COLO668 (cell line): Measurements from ENCODE around the gene NDRG4.

ENCODE experiments used
- DNase-seq: peaks from one replicate; lab custom pipeline; 2025; ENCODE audit not compliant: unreplicated experiment; lab: John Stamatoyannopoulos, UW

The NDRG4 gene

DNA sequence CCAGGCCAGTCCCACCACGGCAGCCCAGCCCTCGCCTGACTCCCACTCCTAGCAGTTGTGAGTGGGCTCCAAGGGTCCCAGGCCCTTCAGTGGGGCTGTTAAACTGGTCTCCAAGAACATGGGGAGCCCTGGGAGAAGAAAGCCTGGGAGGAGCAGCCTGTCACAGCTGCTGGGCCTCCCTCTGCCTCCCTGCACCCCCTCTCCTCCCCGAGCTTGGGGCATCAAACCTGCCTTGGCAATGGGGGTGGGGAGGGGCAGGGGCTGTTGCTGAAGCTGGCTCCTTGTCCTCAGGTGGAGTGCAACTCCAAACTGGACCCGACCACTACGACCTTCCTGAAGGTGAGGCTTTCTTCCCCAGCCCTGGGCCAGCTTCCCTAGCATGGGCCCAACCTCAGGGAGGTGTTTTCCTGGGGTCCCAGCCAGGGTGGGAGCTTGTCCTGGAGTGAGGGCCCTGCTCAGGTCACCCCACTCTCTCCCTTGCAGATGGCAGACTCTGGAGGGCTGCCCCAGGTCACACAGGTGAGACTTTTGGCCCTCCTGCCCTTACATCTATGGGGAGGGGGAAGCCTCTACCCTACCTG, 8.8 kb downstream of the NDRG4 start:
- no peak for DNase-seq

- DNase-seq: no peak
Observed at GRCh38 chr16:58509256-58510096, 9.5 kb downstream of the NDRG4 start.

DNA sequence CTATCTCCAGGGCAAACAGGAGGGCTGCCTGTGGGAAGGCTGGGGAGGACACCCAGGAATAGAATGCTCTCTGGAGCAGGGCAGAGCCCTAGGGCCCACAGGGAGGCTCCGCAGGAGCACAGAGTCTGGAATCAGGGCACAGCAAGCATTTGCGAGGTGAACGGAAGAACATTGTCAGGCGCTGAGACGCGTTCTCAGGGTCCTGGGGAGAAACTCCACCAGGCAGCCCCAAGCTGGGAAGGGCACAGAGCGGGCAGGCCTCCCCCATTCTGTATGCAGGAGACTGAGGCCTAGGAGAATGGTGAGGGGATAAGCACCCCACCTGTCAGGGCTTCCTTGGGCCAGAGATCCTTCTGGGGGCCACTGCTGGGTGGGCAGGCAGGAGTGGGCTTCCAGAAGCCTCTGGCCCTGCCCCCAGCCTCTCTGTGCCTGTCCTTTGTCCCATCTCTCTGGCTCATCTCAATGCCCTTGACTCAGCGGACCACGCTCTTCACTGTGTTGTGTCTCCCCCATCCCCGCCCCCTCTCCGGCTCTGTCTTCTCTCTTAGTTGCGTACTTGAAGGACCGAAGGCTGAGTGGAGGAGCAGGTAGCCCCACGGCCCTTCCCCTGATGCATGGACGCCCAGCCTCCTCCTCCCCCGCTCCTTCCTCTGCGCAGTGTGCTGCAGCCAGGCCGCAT, 10.3 kb downstream of the NDRG4 start:
- DNase-seq: no peak

- DNase-seq: no peak
Observed at GRCh38 chr16:58510776-58511628, 11.1 kb downstream of the NDRG4 start.

DNA sequence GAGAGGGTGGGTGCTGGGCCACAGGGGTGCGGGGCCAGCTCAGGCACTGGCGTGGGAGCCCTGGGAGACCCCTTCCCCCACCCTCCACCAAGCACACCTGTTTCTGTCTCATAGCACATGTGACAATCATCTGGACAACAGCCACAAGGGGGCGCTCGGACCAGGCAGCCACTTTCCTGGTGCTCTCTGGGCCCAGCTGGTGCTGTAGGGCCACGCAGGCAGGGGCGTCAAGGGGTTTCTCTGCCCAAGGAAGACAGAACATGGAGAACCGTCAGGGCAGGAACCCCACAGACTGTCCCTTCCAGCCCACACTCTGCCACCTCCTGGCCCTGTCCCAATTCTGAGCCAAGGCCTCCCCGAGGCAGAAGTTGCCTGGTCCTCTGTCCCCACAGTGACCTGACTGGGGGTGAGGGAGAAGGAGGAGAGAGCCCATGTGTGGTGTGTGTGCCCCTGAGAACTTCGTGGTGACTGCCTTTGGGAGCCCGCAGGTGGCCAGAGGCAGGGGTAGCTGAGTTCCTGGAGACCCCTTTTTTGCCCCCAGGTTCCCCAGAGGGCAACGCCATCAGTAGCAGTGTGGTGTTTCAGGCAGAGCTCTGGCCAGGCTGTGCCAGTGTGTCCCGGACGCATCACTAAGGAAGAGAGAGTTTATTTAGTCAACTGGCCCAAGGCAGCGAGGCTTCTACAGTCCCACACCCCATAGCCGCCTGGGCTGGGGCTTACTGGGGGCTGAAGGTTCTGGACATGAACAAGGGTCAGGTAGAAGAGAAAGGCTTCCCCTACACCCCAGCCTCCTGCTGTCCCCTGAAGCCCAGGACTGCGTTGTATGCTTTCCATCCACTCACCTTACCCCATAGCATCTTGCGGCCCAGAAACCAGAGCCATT, 12.2 kb downstream of the NDRG4 start:
- DNase-seq: peak; percentile 77

- DNase-seq: no peak
Observed at GRCh38 chr16:58513874-58514273, 13.9 kb downstream of the NDRG4 start.

DNA sequence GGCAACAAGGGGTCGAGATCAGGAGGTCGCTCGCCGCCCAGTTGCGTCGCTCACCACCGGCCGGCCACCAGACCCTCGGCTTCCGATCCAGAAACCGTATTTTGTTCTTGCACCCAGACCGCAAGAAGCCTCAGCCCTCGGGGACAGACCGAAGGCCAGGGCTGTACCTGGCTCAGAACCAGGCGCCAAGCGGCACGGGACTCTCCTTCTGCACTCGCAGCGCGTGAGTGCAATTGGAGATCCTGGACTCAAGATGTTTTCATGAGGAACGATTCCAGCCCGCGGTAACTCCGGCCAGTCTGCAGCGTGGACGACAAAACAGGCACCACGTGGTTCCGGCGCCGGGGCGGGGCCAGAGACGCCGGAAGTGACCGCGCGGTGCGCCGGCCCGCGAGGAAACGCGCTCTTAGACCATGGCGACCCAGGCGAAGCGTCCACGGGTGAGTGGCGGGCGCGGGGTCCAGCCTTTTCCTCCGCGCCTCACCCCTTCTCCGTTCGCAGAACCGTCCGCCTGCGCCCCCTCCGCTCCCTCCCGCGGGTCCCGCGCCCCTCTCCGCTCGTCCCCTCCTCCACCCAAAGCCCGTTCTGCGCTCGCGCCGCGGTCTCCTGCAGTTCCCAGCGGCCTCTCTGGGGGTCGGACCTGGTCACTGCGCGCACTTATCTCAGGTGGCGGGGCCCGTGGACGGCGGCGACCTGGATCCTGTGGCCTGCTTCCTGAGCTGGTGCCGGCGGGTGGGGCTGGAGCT, 15.4 kb downstream of the NDRG4 start, which contains the start of gene SETD6:
Gene SETD6, plus strand, starts transcription at position 393 of the 746 bp plus-strand sequence. Its CDS starts 21 bp downstream, at position 414.
- peak; percentile 90 for DNase-seq

GRCh38 chr16:58515871-58516767, 16.2 kb downstream of the NDRG4 start:
- DNase-seq: peak; percentile 79

- DNase-seq: no peak
Observed at GRCh38 chr16:58516768-58517107, 16.8 kb downstream of the NDRG4 start.

GRCh38 chr16:58518083-58518979, 18.4 kb downstream of the NDRG4 start:
- DNase-seq: no peak

- DNase-seq: no peak
Observed at GRCh38 chr16:58518980-58519368, 19.0 kb downstream of the NDRG4 start.

GRCh38 chr16:58519707-58520106, 19.8 kb downstream of the NDRG4 start:
- no peak for DNase-seq

GRCh38 chr16:58530179-58530578, 30.2 kb downstream of the NDRG4 start:
- DNase-seq: no peak

DNA sequence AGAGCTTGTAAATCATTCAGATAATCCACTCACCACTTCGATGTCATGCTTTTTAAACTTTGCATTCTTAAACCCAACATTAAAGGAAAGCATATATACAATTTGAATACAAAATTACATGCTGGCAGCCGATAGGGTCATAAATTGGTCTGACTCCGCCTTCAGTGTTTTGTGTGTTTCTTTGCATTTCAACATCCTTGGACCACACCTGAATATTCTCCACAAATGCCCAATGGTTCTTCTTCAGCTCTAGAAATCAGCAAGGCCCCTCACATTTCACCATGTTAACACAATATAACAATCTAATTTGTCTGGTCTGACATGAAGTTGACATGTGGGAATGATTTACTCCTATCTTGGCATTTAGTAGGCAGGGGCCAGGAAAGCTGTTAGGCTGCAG, 32.5 kb downstream of the NDRG4 start:
- no peak for DNase-seq

DNA sequence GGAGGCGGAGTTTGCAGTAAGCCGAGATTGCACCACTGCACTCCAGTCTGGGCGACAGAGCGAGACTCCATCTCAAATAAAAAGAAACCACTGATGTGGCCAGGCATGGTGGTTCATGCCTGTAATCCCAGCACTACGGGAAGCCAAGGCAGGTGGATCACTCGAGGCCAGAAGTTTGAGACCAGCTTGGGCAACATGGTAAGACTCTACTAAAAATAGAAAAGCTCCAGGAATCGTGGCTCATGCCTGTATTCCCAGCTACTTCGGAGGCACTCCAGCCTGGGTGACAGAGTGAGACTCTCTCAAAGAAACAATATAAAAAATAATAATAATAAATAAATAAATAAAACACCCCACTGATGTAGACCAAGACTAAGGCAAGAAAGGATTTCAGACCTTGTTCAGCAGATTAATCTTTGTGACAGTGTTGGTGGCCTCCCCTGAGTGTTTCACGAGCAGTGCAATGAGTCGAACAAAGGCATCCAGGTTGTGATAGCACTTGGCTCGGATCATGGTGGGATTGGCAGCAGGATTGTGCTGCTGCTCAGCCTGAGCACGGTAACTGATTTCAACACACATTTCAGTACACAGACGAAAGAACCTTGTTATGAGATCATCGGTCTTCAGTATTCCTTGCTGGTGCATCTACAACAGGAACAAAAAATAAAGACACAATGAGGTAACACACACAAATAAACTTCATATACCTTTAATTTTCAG, 34.0 kb downstream of the NDRG4 start:
- no peak for DNase-seq

GRCh38 chr16:58535100-58535499, 35.2 kb downstream of the NDRG4 start:
- DNase-seq: no peak

- DNase-seq: no peak
Observed at GRCh38 chr16:58536278-58536677, 36.3 kb downstream of the NDRG4 start.
